ENCODE data around the gene CYB561D2. TPM values are rescaled to one million over a fixed set of nuclear protein-coding genes. Genes with fewer than 3 reads are reported as not detected.

Gene CYB561D2
- total and polyA plus RNA-seq, 10 of the 15 experiments (the other 5 are each of a cell fraction or from before 2014, with no cell fraction given): 7.6 to 39.2 (median 18.8) TPM

GRCh38 chr3:50321336-50322114 lies 29.1 kb upstream of the CYB561D2 start (continued):
- TF ChIP-seq RAD21 (IDR thresholded peaks at IDR 0.05; ENCODE audit: insufficient read depth, low read depth, low read length) (no peak), ATF7 (IDR thresholded peaks at IDR 0.05; ENCODE audit: low read depth) (peak; percentile 100), ESRRA (IDR thresholded peaks at IDR 0.05; ENCODE audit: low read length) (no peak), SPI1 (IDR thresholded peaks at IDR 0.05; ENCODE audit: borderline replicate concordance, insufficient read depth, low read depth, low read length) (no peak), NRF1 (conservative IDR thresholded peaks at IDR 0.05; ENCODE audit: low read depth, low read length) (no peak), CBFB (IDR thresholded peaks at IDR 0.05; ENCODE audit: low read depth) (no peak), SKIL (IDR thresholded peaks at IDR 0.05; ENCODE audit: low read depth, poor library complexity, severe bottlenecking) (peak; percentile 98), YY1 (IDR thresholded peaks at IDR 0.05; ENCODE audit: low read depth, low read length) (peak; percentile 38; the same call in 1 of the 2 replicates), BHLHE40 (IDR thresholded peaks at IDR 0.05; ENCODE audit: borderline replicate concordance in 1 of 2, low read depth in 2 of 2, low read length in 1 of 2) (peak; percentile 97 to 99), TCF7 (IDR thresholded peaks at IDR 0.05; ENCODE audit: borderline replicate concordance) (no peak), PRDM15 (CRISPR knock-in tag; IDR thresholded peaks at IDR 0.05) (no peak), STAT1 (conservative IDR thresholded peaks at IDR 0.05) (peak; percentile 98), LARP7 (IDR thresholded peaks at IDR 0.05) (peak; percentile 94), BACH1 (IDR thresholded peaks at IDR 0.05; ENCODE audit: borderline replicate concordance) (peak; percentile 61; the same call in 1 of the 2 replicates), ELK1 (IDR thresholded peaks at IDR 0.05; ENCODE audit: low read depth, low read length) (no peak), EP300 (IDR thresholded peaks at IDR 0.05; ENCODE audit: borderline replicate concordance in 1 of 2, control insufficient read depth in 1 of 2, low read depth in 2 of 2, low read length in 2 of 2) (no peak), HSF1 (IDR thresholded peaks at IDR 0.05; ENCODE audit: low read depth, low read length) (no peak), BCL3 (IDR thresholded peaks at IDR 0.05; ENCODE audit: borderline replicate concordance, insufficient read depth, low read depth, low read length, poor library complexity, severe bottlenecking) (no peak), SREBF2 (IDR thresholded peaks at IDR 0.05; ENCODE audit: low read length) (no peak)

Measured in GM12878 (cell line).